GM11168 (cell line): ENCODE data around the gene ISG20.

Experiments
- in situ Hi-C: fragments of 300-500 bp; cut with MboI; formaldehyde crosslinking; loops from one replicate; pipeline ENCODE4 v1.12.0; 2022; ENCODE audit warnings: low sequenced_read_pairs; ENCODE audit not compliant: unreplicated experiment

Gene ISG20

DNA sequence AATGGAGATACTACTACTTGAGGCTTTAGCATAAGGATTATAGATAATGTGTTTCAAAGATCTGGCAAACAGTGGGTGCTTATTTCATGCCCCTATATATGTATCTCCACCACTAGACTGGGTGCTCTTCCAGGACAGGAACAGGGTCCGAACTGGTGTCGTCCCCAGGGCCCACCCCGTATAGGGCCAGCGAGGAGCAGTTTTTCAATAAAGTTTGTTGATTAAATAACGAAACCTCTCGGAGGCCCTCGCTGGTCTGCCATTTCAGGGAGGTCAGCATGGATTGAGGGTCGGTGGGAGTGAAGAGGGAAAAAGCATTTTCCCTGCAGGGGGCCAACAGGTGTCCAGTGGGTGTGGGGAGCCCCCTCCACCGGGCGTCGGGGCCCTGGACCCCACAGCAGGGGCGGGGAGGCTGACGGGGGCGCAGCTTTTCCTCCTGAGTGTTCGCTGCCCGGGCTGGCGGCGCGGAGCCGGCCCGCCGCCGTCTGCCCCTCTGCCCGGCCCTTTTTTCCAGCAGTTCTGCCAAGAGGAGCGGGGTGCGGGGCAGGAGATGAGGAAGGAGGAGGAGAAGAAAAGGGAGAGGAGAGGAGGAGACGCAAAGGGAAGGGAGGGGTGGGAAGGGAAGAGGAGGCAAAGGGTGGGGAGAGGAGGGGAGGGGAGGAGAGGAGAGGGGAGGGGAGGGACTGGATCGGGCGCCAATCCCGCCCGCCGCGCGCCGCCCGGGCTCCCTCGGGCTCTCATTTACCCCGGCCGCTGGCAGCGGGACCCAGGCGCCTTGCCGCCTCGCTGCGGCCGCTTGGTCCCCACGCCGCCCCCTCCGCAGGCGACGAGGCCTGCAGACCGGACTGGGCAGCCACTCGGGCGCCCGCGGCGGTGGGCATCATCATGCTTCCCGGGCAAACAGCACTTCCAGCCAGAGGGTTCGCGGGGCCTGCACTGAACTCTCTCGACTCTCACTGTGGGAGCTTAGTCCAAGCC lies 66.3 kb downstream of the ISG20 start:
- in situ Hi-C loops: no loop called here

DNA sequence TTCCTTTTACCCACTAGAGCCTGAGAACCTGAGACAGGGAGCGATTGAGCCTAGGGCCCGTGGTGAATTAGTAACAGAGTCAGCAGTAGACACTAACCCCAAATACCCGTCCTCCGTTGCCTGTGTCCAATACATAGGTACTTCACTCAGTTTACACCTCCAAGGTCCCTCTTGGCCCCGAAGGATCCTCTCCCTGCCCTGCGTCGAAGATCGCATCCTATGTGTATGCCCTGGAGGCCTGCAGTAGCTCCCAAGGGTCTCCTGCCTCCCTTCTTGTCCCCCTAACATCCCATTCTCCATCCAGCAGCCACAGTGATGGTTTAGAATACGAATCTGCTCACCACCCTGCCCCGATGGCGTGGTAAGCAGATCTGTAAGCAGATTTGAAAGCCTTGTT lies 67.0 kb downstream of the ISG20 start:
- in situ Hi-C loops: no loop called here
